Subcutaneous adipose tissue (tissue), 4 donors: ENCODE data around the gene SEC23IP. TPM values are rescaled to one million over a fixed set of nuclear protein-coding genes. Genes with fewer than 3 reads are reported as not detected.

Source experiments
- total RNA-seq, 4 donors: library from RNA; depleted of rRNA; stranded (reverse); fragments of >200 nt; gene quantifications; one replicate each; pipeline ENCODE4 v1.1.0, GENCODE V29; 2016
- TF ChIP-seq, protein P1 (sequence below): fragments of 450-650 bp; IDR thresholded peaks from one replicate; pipeline ENCODE4 v1.5.1; 2016; ENCODE audit warnings: low read depth, mild to moderate bottlenecking, control low read depth, antibody characterized with exemption, moderate library complexity

Gene SEC23IP
- total RNA-seq, 4 donors from 2014 or later, result 12.8 to 33.9 (median 26.8) TPM

DNA sequence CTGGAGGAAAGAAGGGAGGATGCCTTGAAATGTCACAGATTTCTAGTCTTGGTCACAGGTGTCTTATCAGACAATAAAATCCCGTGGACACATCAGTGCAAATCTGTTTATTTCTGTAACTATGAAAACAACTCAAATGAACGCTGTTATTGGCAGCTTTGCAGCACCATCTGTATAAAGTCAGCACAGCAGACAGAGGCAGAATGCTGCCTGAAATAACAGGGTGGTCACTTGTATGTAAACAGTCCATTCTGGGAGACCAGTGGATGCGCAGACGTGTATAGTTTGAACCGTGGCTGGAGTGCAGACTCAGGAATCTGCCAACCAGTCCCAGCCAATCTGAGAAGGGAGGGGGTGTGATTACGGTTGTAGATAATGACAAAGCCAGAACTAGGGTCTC is 54.8 kb downstream of the SEC23IP start:
- TF ChIP-seq, protein P1, sequence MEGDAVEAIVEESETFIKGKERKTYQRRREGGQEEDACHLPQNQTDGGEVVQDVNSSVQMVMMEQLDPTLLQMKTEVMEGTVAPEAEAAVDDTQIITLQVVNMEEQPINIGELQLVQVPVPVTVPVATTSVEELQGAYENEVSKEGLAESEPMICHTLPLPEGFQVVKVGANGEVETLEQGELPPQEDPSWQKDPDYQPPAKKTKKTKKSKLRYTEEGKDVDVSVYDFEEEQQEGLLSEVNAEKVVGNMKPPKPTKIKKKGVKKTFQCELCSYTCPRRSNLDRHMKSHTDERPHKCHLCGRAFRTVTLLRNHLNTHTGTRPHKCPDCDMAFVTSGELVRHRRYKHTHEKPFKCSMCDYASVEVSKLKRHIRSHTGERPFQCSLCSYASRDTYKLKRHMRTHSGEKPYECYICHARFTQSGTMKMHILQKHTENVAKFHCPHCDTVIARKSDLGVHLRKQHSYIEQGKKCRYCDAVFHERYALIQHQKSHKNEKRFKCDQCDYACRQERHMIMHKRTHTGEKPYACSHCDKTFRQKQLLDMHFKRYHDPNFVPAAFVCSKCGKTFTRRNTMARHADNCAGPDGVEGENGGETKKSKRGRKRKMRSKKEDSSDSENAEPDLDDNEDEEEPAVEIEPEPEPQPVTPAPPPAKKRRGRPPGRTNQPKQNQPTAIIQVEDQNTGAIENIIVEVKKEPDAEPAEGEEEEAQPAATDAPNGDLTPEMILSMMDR, result no peak

DNA sequence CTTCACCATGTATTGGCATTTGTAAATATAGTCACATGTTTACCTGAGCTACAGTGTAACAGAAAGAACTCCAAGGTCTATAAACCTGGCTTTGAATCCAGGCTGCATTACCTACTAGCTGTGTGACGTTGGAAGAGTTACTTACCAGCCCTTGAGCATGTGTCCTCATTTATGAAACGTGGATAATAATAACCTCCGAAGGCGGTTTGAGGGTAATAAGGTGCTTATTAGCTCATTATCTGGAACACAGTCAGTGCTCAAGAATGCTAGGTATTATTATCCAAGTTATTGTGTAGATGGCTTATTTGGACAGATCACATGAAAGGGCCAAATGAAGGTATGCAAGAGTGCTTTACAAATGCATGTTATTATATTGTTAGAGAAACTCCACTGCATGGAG is 64.9 kb downstream of the SEC23IP start:
- TF ChIP-seq, protein P1, result no peak

DNA sequence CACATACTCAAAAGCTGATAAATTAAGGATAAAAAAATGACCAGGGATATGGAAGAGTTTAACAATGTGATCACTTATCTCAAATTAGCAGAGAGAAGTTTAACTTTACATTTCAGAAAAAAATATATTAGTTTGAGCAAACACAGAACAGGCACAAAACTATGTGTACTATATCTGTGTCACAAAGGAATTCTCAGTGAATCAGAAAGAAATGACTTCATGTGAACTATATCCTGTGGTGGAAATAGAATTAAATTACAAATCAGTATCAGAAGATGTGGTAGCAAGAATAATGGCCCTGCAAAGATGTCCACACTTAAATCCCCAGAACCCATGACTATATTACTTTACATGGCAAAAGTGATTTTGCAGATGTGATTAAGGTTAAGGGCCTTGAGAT is 70.3 kb downstream of the SEC23IP start:
- TF ChIP-seq, protein P1, result no peak

DNA sequence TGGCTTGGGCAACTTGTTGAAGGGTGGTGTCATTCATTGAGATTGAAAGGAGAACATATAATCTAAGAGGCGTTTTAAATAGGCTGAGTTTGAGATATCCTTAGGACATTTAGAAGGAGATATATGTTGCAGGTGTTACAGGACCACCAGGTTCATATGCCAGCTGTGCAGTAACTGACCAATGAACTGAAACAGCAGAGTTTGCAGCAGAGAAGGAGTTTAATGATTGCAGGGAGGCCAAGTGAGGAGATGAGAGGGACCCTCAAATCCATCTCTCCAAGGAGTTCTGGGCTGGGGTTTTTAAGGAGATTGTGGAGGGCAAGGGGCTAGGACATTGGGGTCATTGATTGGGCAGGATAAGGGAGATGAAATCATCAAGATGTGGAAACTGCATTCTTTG is 74.5 kb downstream of the SEC23IP start:
- TF ChIP-seq, protein P1, result no peak

DNA sequence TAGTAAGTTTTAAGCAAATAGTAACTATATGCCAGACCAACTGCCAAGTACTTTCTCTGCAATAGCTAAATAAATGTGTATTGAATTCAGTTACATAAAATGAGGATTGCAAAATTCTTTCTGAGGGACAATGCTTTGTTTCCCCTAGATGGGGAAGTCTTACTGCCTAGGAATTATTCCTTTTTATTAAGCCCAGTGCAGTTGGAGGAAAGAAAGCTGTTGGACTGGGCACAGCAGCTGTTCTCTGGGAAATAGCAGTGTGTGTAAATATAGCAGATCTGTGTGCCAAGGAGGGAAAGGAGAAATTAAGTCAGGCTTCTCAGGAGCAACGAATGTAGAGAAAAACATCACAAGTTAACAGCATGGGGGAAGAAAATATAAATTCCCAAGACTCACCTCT is 77.1 kb downstream of the SEC23IP start:
- TF ChIP-seq, protein P1, result no peak

DNA sequence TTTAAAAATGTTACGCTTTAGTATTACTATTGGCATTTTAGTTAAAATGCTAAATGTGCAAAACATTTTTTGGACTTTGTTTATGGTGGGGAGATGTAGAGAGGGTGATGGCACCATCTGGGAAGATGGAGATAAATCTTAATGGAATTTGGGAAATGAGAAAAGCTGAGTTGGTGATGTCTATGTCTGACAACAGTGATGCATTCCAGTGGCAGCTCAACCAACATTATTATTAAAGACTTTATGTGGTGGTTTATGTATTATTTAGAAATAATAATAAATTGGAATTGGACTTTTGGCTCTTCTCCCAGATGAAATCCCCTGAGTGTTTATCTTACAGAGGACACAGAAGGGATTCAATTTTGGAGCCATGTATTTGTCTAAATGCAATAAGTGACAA is 77.6 kb downstream of the SEC23IP start:
- TF ChIP-seq, protein P1, result no peak

DNA sequence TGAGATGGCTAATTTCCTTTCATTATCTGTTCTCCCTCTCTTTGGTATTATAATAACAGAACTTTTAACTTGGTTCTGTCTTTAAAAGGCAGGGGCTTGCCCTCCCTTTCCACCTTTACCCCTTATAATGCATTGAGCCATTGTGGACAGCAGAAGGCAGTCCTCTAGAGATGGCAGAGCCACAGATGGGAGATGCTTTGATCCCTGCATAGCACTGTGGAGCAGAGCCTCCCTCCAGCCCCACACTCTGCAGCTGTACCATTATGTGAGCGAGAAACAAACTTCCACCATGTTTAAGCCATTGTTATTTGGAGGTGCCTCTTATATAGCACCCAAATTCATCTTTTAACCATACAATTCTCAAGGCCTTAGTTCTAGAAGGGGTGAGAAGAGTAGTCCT is 78.4 kb downstream of the SEC23IP start:
- TF ChIP-seq, protein P1, result no peak
